ENCODE data around the gene MCF2L2.
A peak's percentile ranks its signal among the peaks of the same experiment; 100 is the strongest.

The MCF2L2 gene

GRCh38 chr3:183227586-183227985 lies 200.8 kb downstream of the MCF2L2 start:
- no peak for DNase-seq

- DNase-seq = no peak
Measured at GRCh38 chr3:183226333-183226890, 202.0 kb downstream of the MCF2L2 start.

- peak; percentile 24 for DNase-seq
Measured at GRCh38 chr3:183224180-183224970, 204.0 kb downstream of the MCF2L2 start.

- no peak for DNase-seq
Measured at GRCh38 chr3:183222631-183223235, 205.7 kb downstream of the MCF2L2 start.

DNA sequence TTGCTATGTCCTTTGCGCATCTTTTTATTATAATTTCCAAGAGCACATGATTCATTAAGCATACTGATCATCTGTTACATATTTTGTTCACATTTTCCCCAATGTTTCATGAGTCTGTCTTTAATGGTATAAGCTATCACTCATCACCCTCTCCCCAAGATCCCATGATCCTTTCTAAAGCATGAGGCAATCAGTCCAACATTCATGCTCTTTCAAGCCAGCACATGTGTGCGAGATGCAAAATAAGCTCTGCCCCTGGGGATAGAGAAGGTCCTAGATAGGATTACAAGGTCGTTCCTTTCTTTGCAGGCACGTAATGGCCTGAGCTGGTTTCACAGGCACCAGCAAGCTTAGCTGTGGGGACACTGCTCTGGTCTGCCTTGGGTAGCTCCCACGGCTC lies 207.6 kb downstream of the MCF2L2 start:
- DNase-seq = no peak

DNA sequence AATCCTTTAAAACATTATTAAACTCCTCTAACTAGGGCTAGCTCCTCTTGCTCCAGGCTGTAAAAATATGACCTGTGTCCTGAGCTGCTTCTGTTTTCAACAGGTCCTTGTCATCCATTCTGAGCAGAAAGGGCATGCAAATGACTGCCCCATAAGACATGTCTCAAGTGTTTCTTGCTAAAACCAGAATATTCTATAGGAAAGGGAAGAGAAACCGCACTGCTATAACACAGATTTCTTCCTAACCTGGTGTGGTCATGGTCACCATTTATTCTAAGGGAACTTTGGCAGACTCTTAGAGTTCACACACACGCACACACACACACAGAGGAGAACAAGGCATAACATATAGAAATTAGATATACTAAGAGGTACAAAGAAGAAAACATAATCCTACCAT lies 209.6 kb downstream of the MCF2L2 start:
- DNase-seq = no peak

- no peak for DNase-seq
Measured at GRCh38 chr3:183217548-183218332, 210.7 kb downstream of the MCF2L2 start.

DNA sequence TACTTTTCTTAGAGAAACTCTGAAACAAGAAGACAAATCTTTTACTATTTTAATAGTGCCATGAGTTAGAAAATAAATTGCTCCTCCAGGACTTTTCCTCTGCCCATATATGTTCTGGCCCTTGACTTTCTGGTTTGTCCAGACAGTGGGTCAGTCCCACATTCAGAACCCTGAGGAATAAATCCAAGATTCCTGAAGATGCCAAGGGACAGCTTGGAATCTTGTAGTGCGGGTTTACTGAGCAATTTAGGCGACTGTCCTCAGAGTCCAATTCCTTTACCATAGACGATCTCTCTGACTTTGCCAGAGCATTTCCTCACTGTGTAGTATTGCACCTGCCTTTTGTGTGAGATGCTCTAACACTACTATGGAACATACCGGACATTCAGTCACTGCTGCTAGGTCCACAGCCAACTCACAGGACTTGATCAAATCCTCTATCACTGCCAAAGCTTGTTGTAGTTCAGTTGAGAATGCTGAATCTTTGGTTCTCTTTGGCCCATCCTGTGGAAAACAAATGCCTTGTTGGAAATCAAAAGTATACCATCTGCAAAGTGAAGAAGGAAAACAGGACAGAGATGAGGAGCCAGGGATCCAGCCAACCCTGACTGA lies 212.7 kb downstream of the MCF2L2 start:
- DNase-seq = no peak

GRCh38 chr3:183214277-183214612 lies 214.2 kb downstream of the MCF2L2 start:
- DNase-seq = no peak

DNA sequence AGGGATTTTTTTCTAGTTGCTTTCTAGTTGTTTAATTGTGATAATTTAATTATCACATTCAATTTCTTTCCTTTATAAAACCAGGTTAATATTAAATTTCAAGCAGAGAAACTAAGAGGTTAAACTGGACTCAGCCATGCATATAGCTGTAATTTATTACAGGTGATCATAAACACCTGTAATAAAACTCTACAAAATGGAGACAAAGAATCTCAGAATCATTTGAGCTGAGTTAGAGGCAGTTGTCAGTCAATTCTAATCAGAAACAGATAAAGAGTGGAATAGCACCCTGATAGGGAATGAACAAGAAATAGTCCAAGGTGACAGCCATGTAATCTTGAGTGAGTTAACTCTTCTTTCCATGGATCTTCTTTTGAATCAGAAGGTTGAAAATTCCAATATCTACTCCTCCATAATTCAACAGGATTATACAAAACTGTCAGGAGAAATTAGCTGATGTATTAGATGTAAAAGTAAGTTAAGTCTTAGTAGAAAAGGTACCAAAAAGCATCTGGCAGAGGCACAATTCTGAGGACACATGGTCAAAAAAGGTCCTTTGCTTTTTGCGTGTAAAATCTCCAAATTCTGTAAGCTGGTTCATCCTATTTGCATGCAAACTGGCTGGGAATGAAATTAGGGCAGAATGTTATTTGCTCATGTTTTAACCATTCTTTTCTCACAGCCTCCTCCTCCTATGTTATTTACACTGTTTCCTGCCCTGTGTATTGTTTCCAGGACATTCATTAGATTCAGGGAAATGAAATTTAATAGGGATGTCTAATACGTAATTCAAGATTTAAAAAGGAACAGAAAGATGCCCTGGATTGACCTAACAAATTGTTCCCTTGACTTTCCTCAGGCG lies 214.8 kb downstream of the MCF2L2 start:
- no peak for DNase-seq

- DNase-seq = no peak
Measured at GRCh38 chr3:183212565-183212964, 215.9 kb downstream of the MCF2L2 start.

DNA sequence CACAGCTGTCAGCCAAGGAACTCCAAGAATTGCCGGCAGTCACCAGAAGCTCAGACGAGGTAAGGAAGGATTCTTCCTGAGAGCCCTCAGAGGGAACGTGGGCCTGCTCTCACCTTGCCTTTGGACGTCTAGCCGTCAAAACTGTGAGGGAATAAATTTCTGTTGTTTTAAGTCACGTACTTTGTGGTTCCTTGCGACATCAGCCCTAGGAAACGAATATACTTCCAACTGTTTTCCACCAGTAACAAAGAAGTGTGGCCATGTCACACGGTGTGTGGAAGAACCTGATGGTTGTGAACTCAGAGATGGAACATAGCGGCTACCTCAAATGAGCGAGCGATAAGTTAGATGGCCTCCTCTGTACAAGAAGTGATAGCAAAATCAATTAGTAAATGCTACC lies 216.3 kb downstream of the MCF2L2 start:
- DNase-seq = no peak

GRCh38 chr3:183211352-183211751 lies 217.1 kb downstream of the MCF2L2 start:
- no peak for DNase-seq

- no peak for DNase-seq
Measured at GRCh38 chr3:183210862-183211341, 217.5 kb downstream of the MCF2L2 start.

GRCh38 chr3:183210341-183210740 lies 218.1 kb downstream of the MCF2L2 start:
- no peak for DNase-seq

- no peak for DNase-seq
Measured at GRCh38 chr3:183208800-183209199, 219.6 kb downstream of the MCF2L2 start.

DNA sequence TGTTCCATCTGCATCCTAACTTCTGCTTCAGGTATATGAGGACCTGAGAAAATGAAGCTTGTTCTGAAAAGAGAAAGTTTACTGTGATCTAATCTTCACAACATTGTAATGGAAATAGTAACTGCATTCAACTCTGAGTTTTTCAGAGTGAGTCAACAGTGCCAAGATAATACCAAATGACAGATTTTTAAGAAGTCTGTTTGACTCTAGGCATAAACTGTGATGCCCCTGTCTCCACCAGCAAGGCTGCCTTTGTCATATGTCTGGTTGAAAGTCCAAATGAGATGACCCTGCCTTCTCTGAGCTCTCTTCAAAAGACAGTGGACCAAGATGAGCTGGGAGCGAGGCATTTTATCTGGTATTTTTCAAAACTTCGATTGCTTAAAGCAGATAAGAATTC lies 220.2 kb downstream of the MCF2L2 start:
- DNase-seq = no peak

DNA sequence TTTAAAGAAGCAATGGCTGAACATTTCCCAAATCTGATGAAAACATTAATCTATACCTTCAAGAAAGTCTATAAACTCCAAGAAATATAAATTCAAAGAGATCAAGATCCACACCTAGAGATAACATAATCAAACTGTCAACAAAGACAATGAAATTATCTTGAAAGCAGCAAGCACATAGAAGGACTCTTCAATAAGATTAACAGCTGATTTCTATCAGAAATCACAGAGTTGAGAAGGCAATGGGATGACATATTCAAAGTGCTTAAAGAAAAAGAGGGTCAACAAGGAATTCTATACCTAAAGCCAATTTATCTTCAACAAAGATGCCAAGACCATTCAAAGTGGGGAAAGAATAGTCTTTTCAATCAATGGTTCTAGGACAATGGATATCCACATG lies 224.7 kb downstream of the MCF2L2 start:
- DNase-seq = no peak

GRCh38 chr3:183202004-183202722 lies 226.3 kb downstream of the MCF2L2 start:
- DNase-seq = peak; percentile 45

GRCh38 chr3:183198939-183199338 lies 229.5 kb downstream of the MCF2L2 start:
- no peak for DNase-seq

DNA sequence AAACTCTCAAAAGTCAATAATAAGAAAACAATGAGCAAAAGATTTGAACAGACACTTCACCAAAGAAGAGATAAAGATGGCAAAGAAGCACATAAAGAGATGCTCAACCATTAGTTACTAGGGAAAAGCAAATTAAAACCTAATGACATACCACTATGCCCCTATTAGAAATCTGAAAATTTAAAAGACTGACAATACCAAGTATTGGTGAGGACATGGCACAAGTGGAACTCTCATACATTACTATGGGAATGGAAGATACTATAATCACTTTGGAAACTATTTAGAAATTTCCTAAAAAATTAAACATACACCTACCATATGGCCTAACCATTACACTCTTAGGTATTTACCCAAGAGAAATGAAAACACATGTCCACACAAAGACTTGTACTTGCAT lies 230.7 kb downstream of the MCF2L2 start:
- no peak for DNase-seq

Data from CD4-positive, alpha-beta T cell treated with Interleukin-10 for 1 hour (primary cell).